Measurements from ENCODE around the gene FPGS. TPM values are rescaled to one million over a fixed set of nuclear protein-coding genes. Genes with fewer than 3 reads are reported as not detected.

FPGS gene
- total RNA-seq, 4 donors from 2014 or later, result 31.4 to 144 (median 74.8) TPM

DNA sequence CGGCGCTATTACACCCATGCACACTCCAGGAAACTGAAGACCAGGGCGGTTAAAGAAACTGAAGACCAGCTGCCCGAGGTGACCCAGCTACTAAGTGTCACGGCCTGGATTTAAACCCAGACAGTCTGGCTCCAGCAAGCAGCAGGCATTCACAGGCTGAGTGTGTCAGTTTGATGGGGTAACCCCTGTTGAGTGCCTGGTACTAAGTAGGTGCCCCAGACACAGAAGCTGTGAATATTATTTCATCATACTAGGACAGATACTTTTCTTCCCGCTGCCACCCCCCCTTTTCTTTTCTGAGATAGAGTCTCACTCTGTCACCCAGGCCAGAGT lies 44.5 kb downstream of the FPGS start:
- DNase-seq, result no peak
- 62% methylated on average over 6 of the region's 6 CpGs; no CpG with 5 or more reads in 1 of the 2 donors for WGBS, 2 donors (ENCODE audit: low coverage in 1 of 2)

DNA sequence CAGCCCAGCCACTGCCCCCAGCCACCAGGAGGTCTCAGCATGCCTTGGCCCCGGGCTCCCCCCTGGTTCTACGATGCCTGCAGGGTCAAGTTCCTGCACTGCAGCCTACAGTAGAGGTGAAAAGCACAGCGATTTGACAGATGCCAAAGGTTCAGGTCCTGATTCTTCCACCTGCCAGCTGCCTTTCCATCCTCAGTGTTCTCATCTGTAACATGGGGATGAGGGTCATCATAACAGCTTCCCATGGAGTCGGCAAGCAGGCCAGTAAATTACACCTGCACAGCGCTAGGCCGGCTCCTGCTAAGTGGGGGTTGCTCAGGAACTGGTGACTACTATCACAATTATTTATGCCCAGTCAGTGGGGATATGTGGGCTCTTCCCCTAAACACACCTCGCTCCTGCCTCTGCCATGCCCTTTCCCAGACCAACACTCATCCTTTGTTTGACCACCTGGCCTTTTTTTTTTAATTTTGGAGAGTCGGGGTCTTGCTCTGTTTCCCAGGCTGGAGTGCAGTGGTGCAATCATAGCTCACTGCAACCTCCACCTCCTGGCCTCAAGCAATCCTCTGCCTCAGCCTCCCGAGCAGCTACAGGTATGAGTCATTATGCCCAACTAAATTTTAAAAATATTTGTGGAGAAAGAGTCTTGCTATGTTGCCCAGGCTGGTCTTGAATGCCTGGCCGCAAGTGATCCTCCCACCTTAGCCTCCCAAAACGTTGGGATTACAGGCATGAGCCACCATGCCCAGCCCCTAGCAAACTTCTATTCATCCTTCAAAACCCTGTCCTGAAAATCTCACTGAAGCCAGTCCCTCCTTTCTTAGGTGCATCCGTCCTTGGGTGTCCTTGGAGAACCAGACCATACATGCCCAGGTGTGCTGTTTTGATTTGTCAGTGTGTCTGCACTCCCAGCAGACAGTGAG lies 45.4 kb downstream of the FPGS start:
- Histone ChIP-seq H3K27ac (peak overlapping the region in 3 of 4 donors; percentile 53 to 69 (median 65)), H3K4me1 (peaks cover 0 to 22% (median 0%) of the 10 kb centered on the region in 4 donors), H3K27me3 (no peaks in the 10 kb centered on the region), H3K4me3 (no peak overlapping the region), H3K9me3 (no peaks in the 10 kb centered on the region), H3K36me3 (no peaks in the 10 kb centered on the region)
- no peak for DNase-seq
- TF ChIP-seq POLR2A (IDR thresholded peaks at IDR 0.05) (no peak), EP300 (IDR thresholded peaks at IDR 0.05; ENCODE audit: low read depth) (no peak), POLR2AphosphoS5 (IDR thresholded peaks at IDR 0.05) (no peak)
- TF ChIP-seq, protein P1, sequence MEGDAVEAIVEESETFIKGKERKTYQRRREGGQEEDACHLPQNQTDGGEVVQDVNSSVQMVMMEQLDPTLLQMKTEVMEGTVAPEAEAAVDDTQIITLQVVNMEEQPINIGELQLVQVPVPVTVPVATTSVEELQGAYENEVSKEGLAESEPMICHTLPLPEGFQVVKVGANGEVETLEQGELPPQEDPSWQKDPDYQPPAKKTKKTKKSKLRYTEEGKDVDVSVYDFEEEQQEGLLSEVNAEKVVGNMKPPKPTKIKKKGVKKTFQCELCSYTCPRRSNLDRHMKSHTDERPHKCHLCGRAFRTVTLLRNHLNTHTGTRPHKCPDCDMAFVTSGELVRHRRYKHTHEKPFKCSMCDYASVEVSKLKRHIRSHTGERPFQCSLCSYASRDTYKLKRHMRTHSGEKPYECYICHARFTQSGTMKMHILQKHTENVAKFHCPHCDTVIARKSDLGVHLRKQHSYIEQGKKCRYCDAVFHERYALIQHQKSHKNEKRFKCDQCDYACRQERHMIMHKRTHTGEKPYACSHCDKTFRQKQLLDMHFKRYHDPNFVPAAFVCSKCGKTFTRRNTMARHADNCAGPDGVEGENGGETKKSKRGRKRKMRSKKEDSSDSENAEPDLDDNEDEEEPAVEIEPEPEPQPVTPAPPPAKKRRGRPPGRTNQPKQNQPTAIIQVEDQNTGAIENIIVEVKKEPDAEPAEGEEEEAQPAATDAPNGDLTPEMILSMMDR (IDR thresholded peaks at IDR 0.05), result no peak
- intact Hi-C loops (cut with DNase I; ENCODE audit: low total_unique reads) (no loop called here), in situ Hi-C loops (cut with MboI; ENCODE audit: low pct_ligation_motif_present in 1 of 4, low pct_unique_long_range_greater_than_20kb in 1 of 4, low sequenced_read_pairs in 3 of 4) (no loop called here)
- WGBS, 2 donors (ENCODE audit: low coverage in 1 of 2), result 84% methylated on average over 12 of the region's 12 CpGs; no CpG with 5 or more reads in 1 of the 2 donors

More for the DNA sequence above, 44.5 kb downstream of the FPGS start:
- H3K36me3 ChIP-seq, result no peaks in the 10 kb centered on the region
- no peaks in the 10 kb centered on the region for H3K27me3 ChIP-seq
- no peaks in the 10 kb centered on the region for H3K9me3 ChIP-seq
- H3K4me1 ChIP-seq, result peaks cover 0 to 14% (median 0%) of the 10 kb centered on the region in 4 donors
- TF ChIP-seq POLR2A (IDR thresholded peaks at IDR 0.05) (no peak), EP300 (IDR thresholded peaks at IDR 0.05; ENCODE audit: low read depth) (no peak), POLR2AphosphoS5 (IDR thresholded peaks at IDR 0.05) (no peak)
- TF ChIP-seq, protein P1 (IDR thresholded peaks at IDR 0.05), result no peak
- in situ Hi-C loops (cut with MboI; ENCODE audit: low pct_ligation_motif_present in 1 of 4, low pct_unique_long_range_greater_than_20kb in 1 of 4, low sequenced_read_pairs in 3 of 4) (no loop called here), intact Hi-C loops (cut with DNase I; ENCODE audit: low total_unique reads) (no loop called here)
- H3K4me3 ChIP-seq, result no peak overlapping the region
- peak overlapping the region; percentile 50 to 69 (median 59) for H3K27ac ChIP-seq

DNA sequence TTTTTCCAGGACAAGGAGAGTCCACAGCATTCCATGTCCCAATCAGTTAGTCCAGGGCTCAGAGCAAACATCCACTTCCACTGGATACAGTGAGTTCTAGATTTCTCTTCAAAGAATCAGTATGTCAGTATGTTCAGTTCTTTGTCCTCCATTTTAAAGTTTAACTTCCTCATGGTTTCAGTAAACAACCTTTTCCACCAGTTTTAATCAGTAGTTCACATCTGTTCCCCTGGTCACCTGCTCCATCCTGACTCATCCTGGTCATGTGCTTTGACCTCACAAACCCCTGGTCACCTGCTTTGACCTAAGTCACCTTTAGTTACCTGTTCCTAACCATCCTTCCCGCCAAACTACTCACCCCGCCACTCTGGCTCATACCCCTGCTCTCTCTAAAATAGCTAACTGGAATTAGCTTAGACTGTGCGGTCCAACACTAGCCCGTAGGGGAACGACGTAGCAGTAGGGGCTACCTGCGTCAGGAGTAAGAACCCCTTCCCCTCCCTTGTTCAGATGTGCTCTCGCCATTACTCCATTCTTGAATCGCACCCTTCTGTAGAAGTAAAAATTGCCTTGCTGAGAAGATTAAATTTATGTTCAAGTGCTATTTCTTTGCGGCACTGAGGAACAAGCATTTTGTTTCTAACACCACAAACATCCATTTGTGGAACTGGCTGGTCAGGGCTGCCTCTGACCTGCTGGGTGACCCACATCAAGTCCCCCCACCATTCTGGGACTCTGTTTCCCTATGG lies 46.2 kb downstream of the FPGS start:
- Histone ChIP-seq H3K4me1 (peaks cover 0 to 25% (median 0%) of the 10 kb centered on the region in 4 donors), H3K27ac (no peak overlapping the region), H3K27me3 (no peaks in the 10 kb centered on the region), H3K9me3 (no peaks in the 10 kb centered on the region), H3K4me3 (no peak overlapping the region), H3K36me3 (no peaks in the 10 kb centered on the region)
- TF ChIP-seq POLR2AphosphoS5 (IDR thresholded peaks at IDR 0.05) (no peak), EP300 (IDR thresholded peaks at IDR 0.05; ENCODE audit: low read depth) (no peak), POLR2A (IDR thresholded peaks at IDR 0.05) (no peak)
- TF ChIP-seq, protein P1 (IDR thresholded peaks at IDR 0.05), result no peak
- intact Hi-C loops (cut with DNase I; ENCODE audit: low total_unique reads) (no loop called here), in situ Hi-C loops (cut with MboI; ENCODE audit: low pct_ligation_motif_present in 1 of 4, low pct_unique_long_range_greater_than_20kb in 1 of 4, low sequenced_read_pairs in 3 of 4) (no loop called here)
- DNase-seq, result no peak
- WGBS, 2 donors (ENCODE audit: low coverage in 1 of 2), result 89 to 97% methylated on average over 8 to 9 of the region's 10 CpGs

DNA sequence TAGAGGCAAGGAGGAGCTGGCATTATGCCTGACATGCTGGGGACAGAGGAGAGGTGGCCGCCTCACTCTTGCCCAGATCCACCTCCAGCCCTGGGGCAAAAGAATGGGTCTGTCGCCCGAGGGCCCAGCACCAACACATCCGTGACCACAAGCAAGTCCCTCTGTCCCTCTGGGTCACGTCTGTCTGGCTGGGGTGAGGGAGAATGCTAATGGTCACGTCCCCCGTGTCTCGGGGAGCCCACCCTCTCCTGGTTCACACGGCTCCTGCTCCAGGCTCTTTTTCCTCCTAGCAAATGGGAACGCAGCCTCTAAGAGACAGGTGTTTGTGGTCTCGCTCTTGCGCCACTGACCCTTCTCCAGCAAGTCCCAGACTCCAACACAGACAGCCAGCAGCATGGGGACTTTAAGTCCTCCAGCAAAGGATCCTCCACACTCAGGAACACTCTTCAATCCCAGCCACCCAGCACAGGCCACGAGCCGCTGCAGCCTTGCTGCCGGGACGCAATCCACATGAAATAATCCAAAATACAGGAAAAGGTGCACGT lies 47.7 kb downstream of the FPGS start:
- no peaks in the 10 kb centered on the region for H3K9me3 ChIP-seq
- in situ Hi-C loops (cut with MboI; ENCODE audit: low pct_ligation_motif_present in 1 of 4, low pct_unique_long_range_greater_than_20kb in 1 of 4, low sequenced_read_pairs in 3 of 4), result no loop called here
- intact Hi-C loops (cut with DNase I; ENCODE audit: low total_unique reads), result no loop called here
- 92 to 94% methylated on average over 6 to 16 of the region's 17 CpGs for WGBS, 2 donors (ENCODE audit: low coverage in 1 of 2)
- H3K4me3 ChIP-seq, result peak overlapping the region in 1 of 4 donors; percentile 12
- TF ChIP-seq EP300 (IDR thresholded peaks at IDR 0.05; ENCODE audit: low read depth) (no peak), POLR2A (IDR thresholded peaks at IDR 0.05) (no peak), POLR2AphosphoS5 (IDR thresholded peaks at IDR 0.05) (no peak)
- H3K36me3 ChIP-seq, result no peaks in the 10 kb centered on the region
- no peaks in the 10 kb centered on the region for H3K27me3 ChIP-seq
- peaks cover 0 to 18% (median 2%) of the 10 kb centered on the region in 4 donors for H3K4me1 ChIP-seq
- H3K27ac ChIP-seq, result no peak overlapping the region
- DNase-seq, result no peak
